GM12874 (cell line): Measurements from ENCODE around the gene MRPL2.

Source experiments
- CTCF ChIP-seq: IDR thresholded peaks from 2 replicates; pipeline ENCODE4 v1.5.1; 2011; ENCODE audit warnings: low read depth, mild to moderate bottlenecking, control low read depth, low read length, moderate library complexity; ENCODE audit not compliant: insufficient read depth

MRPL2 gene

DNA sequence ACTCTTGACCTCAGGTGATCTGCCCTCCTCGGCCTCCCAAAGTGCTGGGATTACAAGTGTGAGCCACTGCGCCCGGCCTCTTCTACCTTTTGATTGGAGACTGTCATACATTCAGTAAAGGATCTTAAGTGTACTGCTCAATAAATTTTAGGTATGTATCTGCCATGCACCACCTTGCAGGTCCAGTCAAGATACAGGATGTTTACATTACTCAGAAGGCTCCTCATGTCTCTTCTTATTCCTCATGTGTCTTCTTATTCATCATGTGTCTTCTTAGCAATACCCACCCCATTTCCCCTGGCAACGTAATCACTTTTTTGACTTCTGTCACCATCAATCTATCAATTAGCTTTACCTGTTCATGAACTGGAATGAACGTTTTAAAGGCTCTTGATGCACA, 53.4 kb downstream of the MRPL2 start:
- TF ChIP-seq CTCF, result no peak
